ENCODE results near the gene MYLK.

DNA sequence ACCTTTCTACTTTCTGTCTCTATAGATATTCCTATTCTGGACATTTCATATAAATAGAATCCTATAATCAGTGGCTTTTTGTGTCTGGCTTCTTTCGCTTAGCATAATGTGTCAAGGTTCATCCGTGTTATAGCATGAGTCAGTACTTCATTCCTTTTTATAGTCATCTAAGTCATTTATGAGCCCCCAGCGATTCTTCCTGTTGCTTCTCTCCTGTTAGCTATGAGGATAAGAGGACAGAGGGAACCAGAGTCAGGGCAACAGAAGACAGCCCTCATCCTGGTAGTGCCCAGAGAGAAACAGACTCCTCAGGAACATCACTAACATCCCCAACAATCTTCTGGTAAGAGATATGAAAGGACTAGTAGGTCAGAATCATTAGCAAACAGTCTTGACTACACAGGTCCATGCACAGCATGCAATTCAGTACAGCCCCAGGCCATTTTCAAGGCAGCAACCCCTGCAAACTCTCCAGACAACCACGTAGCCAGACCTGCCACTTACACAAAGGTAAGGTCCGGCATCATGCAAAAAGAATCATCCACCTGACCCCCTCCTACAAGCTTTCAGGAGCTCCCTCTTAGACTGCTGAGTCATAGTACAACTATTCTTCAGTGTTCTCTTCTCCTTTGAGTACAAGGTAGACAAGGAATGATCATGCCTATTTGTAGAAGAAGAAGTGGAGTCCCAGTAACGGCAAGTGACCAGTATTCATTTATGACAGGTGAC lies 91.5 kb downstream of the MYLK start:
- TF ChIP-seq, protein P1, sequence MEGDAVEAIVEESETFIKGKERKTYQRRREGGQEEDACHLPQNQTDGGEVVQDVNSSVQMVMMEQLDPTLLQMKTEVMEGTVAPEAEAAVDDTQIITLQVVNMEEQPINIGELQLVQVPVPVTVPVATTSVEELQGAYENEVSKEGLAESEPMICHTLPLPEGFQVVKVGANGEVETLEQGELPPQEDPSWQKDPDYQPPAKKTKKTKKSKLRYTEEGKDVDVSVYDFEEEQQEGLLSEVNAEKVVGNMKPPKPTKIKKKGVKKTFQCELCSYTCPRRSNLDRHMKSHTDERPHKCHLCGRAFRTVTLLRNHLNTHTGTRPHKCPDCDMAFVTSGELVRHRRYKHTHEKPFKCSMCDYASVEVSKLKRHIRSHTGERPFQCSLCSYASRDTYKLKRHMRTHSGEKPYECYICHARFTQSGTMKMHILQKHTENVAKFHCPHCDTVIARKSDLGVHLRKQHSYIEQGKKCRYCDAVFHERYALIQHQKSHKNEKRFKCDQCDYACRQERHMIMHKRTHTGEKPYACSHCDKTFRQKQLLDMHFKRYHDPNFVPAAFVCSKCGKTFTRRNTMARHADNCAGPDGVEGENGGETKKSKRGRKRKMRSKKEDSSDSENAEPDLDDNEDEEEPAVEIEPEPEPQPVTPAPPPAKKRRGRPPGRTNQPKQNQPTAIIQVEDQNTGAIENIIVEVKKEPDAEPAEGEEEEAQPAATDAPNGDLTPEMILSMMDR (conservative IDR thresholded peaks at IDR 0.05; ENCODE audit: low read depth, low read length) = no peak
- peak; percentile 83 for TF ChIP-seq NFE2L2 (IDR thresholded peaks at IDR 0.05; ENCODE audit: low read depth, low read length)
- no peak for TF ChIP-seq RAD21 (IDR thresholded peaks at IDR 0.05; ENCODE audit: low read length)
- TF ChIP-seq, protein P2, sequence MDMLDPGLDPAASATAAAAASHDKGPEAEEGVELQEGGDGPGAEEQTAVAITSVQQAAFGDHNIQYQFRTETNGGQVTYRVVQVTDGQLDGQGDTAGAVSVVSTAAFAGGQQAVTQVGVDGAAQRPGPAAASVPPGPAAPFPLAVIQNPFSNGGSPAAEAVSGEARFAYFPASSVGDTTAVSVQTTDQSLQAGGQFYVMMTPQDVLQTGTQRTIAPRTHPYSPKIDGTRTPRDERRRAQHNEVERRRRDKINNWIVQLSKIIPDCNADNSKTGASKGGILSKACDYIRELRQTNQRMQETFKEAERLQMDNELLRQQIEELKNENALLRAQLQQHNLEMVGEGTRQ (IDR thresholded peaks at IDR 0.05; ENCODE audit: low read depth, low read length) = no peak
- TF ChIP-seq SMC3 (IDR thresholded peaks at IDR 0.05; ENCODE audit: low read depth, low read length) = no peak
- no peak for TF ChIP-seq POLR2A (IDR thresholded peaks at IDR 0.05; ENCODE audit: low read depth, low read length)
- no peak for TF ChIP-seq RFX5 (IDR thresholded peaks at IDR 0.05; ENCODE audit: low read depth, low read length)
- TF ChIP-seq ELK1 (IDR thresholded peaks at IDR 0.05; ENCODE audit: borderline replicate concordance, low read depth, low read length) = no peak
- no peak for TF ChIP-seq CEBPB (IDR thresholded peaks at IDR 0.05; ENCODE audit: low read depth, low read length)
- no peak for TF ChIP-seq MAZ (IDR thresholded peaks at IDR 0.05; ENCODE audit: borderline replicate concordance, low read depth, low read length)
- TF ChIP-seq FOS (IDR thresholded peaks at IDR 0.05; ENCODE audit: low read depth, low read length) = no peak
- no peak for TF ChIP-seq BHLHE40 (IDR thresholded peaks at IDR 0.05; ENCODE audit: low read depth, low read length)
- TF ChIP-seq RCOR1 (IDR thresholded peaks at IDR 0.05; ENCODE audit: insufficient replicate concordance, low read length) = no peak
- no peak for TF ChIP-seq MAFK (IDR thresholded peaks at IDR 0.05; ENCODE audit: low read depth, low read length)

Measured in IMR-90 (cell line).